ENCODE results near the gene PLB1.

GRCh38 chr2:28663359-28663758, 167.5 kb downstream of the PLB1 start:
- no peak for TF ChIP-seq POLR2A (IDR thresholded peaks at IDR 0.05)
- TF ChIP-seq, protein P1, sequence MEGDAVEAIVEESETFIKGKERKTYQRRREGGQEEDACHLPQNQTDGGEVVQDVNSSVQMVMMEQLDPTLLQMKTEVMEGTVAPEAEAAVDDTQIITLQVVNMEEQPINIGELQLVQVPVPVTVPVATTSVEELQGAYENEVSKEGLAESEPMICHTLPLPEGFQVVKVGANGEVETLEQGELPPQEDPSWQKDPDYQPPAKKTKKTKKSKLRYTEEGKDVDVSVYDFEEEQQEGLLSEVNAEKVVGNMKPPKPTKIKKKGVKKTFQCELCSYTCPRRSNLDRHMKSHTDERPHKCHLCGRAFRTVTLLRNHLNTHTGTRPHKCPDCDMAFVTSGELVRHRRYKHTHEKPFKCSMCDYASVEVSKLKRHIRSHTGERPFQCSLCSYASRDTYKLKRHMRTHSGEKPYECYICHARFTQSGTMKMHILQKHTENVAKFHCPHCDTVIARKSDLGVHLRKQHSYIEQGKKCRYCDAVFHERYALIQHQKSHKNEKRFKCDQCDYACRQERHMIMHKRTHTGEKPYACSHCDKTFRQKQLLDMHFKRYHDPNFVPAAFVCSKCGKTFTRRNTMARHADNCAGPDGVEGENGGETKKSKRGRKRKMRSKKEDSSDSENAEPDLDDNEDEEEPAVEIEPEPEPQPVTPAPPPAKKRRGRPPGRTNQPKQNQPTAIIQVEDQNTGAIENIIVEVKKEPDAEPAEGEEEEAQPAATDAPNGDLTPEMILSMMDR (IDR thresholded peaks at IDR 0.05): no peak
